Right hindlimb (tissue), 1 donor: Measurements from ENCODE around the gene GIT2.
"Not testable (repeated sequence)": the region's sequence is repeated elsewhere in the genome, so short reads cannot be mapped to it uniquely, and the experiment has no call there.

Source experiments
- DNase-seq: peaks from one replicate; pipeline ENCODE4 v3.0.0-alpha.2; 2018

The GIT2 gene

GRCh38 chr12:109940339-109940923 is 55.7 kb downstream of the GIT2 start:
- DNase-seq: no peak

GRCh38 chr12:109939504-109939903 is 56.7 kb downstream of the GIT2 start:
- DNase-seq: no peak

GRCh38 chr12:109938947-109939346 is 57.2 kb downstream of the GIT2 start:
- DNase-seq: no peak

- DNase-seq: no peak
Measured at GRCh38 chr12:109937371-109937770, 58.8 kb downstream of the GIT2 start.

GRCh38 chr12:109934026-109934425 is 62.1 kb downstream of the GIT2 start:
- no peak for DNase-seq

GRCh38 chr12:109932878-109933503 is 63.2 kb downstream of the GIT2 start:
- DNase-seq: peak; percentile 47

- no peak for DNase-seq
Measured at GRCh38 chr12:109931143-109931542, 65.0 kb downstream of the GIT2 start.

GRCh38 chr12:109930028-109930800 is 66.0 kb downstream of the GIT2 start:
- DNase-seq: no peak

- DNase-seq: not testable (repeated sequence)
Measured at GRCh38 chr12:109929326-109929725, 66.8 kb downstream of the GIT2 start.

- no peak for DNase-seq
Measured at GRCh38 chr12:109928058-109928656, 68.0 kb downstream of the GIT2 start.

- no peak for DNase-seq
Measured at GRCh38 chr12:109927622-109928021, 68.5 kb downstream of the GIT2 start.

- DNase-seq: no peak
Measured at GRCh38 chr12:109926488-109927210, 69.5 kb downstream of the GIT2 start.

GRCh38 chr12:109926016-109926415 is 70.2 kb downstream of the GIT2 start:
- peak; percentile 58 for DNase-seq

- no peak for DNase-seq
Measured at GRCh38 chr12:109925185-109925840, 70.9 kb downstream of the GIT2 start.

- DNase-seq: no peak
Measured at GRCh38 chr12:109923481-109924245, 72.5 kb downstream of the GIT2 start.

GRCh38 chr12:109923038-109923437 is 73.1 kb downstream of the GIT2 start:
- no peak for DNase-seq

- DNase-seq: no peak
Measured at GRCh38 chr12:109921982-109922381, 74.2 kb downstream of the GIT2 start.

GRCh38 chr12:109920261-109920780 is 75.8 kb downstream of the GIT2 start:
- DNase-seq: no peak

- DNase-seq: no peak
Measured at GRCh38 chr12:109919456-109919855, 76.7 kb downstream of the GIT2 start.

GRCh38 chr12:109916045-109916444 is 80.1 kb downstream of the GIT2 start:
- DNase-seq: no peak
